Activated CD8-positive, alpha-beta memory T cell treated with anti-CD3 and anti-CD28 coated beads, Interleukin-2, amount 50 U/mL, for 1 hour (primary cell): ENCODE data around the gene HOXB2.

Experiments
- DNase-seq: peaks from one replicate; pipeline ENCODE4 v3.0.0-alpha.2; 2020; ENCODE audit errors: extremely low read depth

Gene HOXB2

GRCh38 chr17:48553190-48553547 lies 8.3 kb upstream of the HOXB2 start:
- no peak for DNase-seq

- DNase-seq, result no peak
These were observed 7.7 kb upstream of the HOXB2 start for GRCh38 chr17:48552466-48553189.

GRCh38 chr17:48551596-48552465 lies 6.9 kb upstream of the HOXB2 start:
- DNase-seq, result no peak

GRCh38 chr17:48551214-48551555 lies 6.3 kb upstream of the HOXB2 start:
- no peak for DNase-seq

- DNase-seq, result no peak
These were observed 5.7 kb upstream of the HOXB2 start for GRCh38 chr17:48550502-48551213.

- no peak for DNase-seq
These were observed 5.1 kb upstream of the HOXB2 start for GRCh38 chr17:48549914-48550501.

GRCh38 chr17:48549281-48549630 lies 4.3 kb upstream of the HOXB2 start:
- no peak for DNase-seq

- DNase-seq, result no peak
These were observed 3.8 kb upstream of the HOXB2 start for GRCh38 chr17:48548523-48549280.

GRCh38 chr17:48547808-48548522 lies 3.1 kb upstream of the HOXB2 start:
- DNase-seq, result no peak

GRCh38 chr17:48546924-48547807 lies 2.3 kb upstream of the HOXB2 start:
- DNase-seq, result no peak

- no peak for DNase-seq
These were observed 1.4 kb upstream of the HOXB2 start for GRCh38 chr17:48546137-48546923.

- DNase-seq, result no peak
These were observed 630 bp upstream of the HOXB2 start for GRCh38 chr17:48545539-48545938.

- no peak for DNase-seq
These were observed 424 bp downstream of the HOXB2 start for GRCh38 chr17:48544349-48545021.

- DNase-seq, result no peak
These were observed 1.0 kb downstream of the HOXB2 start for GRCh38 chr17:48543854-48544348.

- no peak for DNase-seq
These were observed 1.6 kb downstream of the HOXB2 start for GRCh38 chr17:48543107-48543853.

- no peak for DNase-seq
These were observed 2.2 kb downstream of the HOXB2 start for GRCh38 chr17:48542698-48543106.

- no peak for DNase-seq
These were observed 2.7 kb downstream of the HOXB2 start for GRCh38 chr17:48542114-48542656.
